Trophoblast cell (in vitro differentiated cells and primary cell): ENCODE data around the gene LPCAT3.

Source experiments
- DNase-seq, 2 donors: peaks; one replicate each; pipeline ENCODE4 v3.0.0-alpha.2; 2016
- H2AFZ ChIP-seq: 2 replicates; pipeline ENCODE4 v1.6.1; 2013; ENCODE audit warnings: low read length, moderate library complexity, mild to moderate bottlenecking; ENCODE audit not compliant: insufficient read depth, poor library complexity
- H2AK5ac ChIP-seq: 2 replicates; pipeline ENCODE4 v1.6.1; 2013; ENCODE audit warnings: mild to moderate bottlenecking, low read length
- H2BK120ac ChIP-seq: 2 replicates; pipeline ENCODE4 v1.6.1; 2013; ENCODE audit warnings: low read length, mild to moderate bottlenecking, moderate library complexity; ENCODE audit not compliant: insufficient read depth, poor library complexity
- H2BK12ac ChIP-seq: 2 replicates; pipeline ENCODE4 v1.6.1; 2013; ENCODE audit warnings: mild to moderate bottlenecking, low read length, moderate library complexity
- H2BK5ac ChIP-seq: 2 replicates; pipeline ENCODE4 v1.6.1; 2013; ENCODE audit warnings: low read length, low read depth, moderate library complexity, mild to moderate bottlenecking; ENCODE audit not compliant: poor library complexity
- H3K14ac ChIP-seq: 2 replicates; pipeline ENCODE4 v1.6.1; 2013; ENCODE audit warnings: mild to moderate bottlenecking, low read length
- H3K18ac ChIP-seq: 2 replicates; pipeline ENCODE4 v1.6.1; 2013; ENCODE audit warnings: mild to moderate bottlenecking, low read length
- H3K23ac ChIP-seq: 2 replicates; pipeline ENCODE4 v1.6.1; 2013; ENCODE audit warnings: low read length
- H3K27ac ChIP-seq: 2 replicates; pipeline ENCODE4 v1.5.1; 2013; ENCODE audit warnings: low read depth, mild to moderate bottlenecking, inconsistent platforms, low read length, moderate library complexity
- H3K27me3 ChIP-seq: 2 replicates; pipeline ENCODE4 v1.6.1; 2013; ENCODE audit warnings: inconsistent platforms, mild to moderate bottlenecking, low read length, moderate library complexity; ENCODE audit not compliant: insufficient read depth
- H3K36me3 ChIP-seq, 2 experiments: 1 replicate in 1 of 2; 2 replicates in 1 of 2; pipeline ENCODE4 v1.6.1; 2013; ENCODE audit warnings: low read length in 2 of 2, mild to moderate bottlenecking in 2 of 2, moderate library complexity in 1 of 2; ENCODE audit not compliant: insufficient read depth in 2 of 2, control insufficient read depth in 1 of 2
- H3K4ac ChIP-seq: 2 replicates; pipeline ENCODE4 v1.6.1; 2013; ENCODE audit warnings: low read depth, mild to moderate bottlenecking, low read length, moderate library complexity
- H3K4me1 ChIP-seq, 2 experiments: 1 replicate in 1 of 2; 2 replicates in 1 of 2; pipeline ENCODE4 v1.6.1; 2013; ENCODE audit warnings: low read length in 2 of 2, mild to moderate bottlenecking in 2 of 2, moderate library complexity in 1 of 2; ENCODE audit not compliant: insufficient read depth in 2 of 2, control insufficient read depth in 1 of 2
- H3K4me2 ChIP-seq: 2 replicates; pipeline ENCODE4 v1.6.1; 2013; ENCODE audit warnings: inconsistent platforms, mild to moderate bottlenecking, low read length, moderate library complexity
- H3K4me3 ChIP-seq: 2 replicates; pipeline ENCODE4 v1.5.1; 2013; ENCODE audit warnings: mild to moderate bottlenecking, low read depth, low read length, inconsistent platforms
- H3K79me1 ChIP-seq: one replicate; pipeline ENCODE4 v1.6.1; 2013; ENCODE audit warnings: low read length
- H3K79me2 ChIP-seq: 2 replicates; pipeline ENCODE4 v1.6.1; 2013; ENCODE audit warnings: low read length, mild to moderate bottlenecking; ENCODE audit not compliant: control insufficient read depth, insufficient read depth, poor library complexity
- H3K9ac ChIP-seq: 2 replicates; pipeline ENCODE4 v1.6.1; 2013; ENCODE audit warnings: mild to moderate bottlenecking, low read length
- H3K9me3 ChIP-seq: 2 replicates; pipeline ENCODE4 v1.6.1; 2013; ENCODE audit warnings: low read depth, mild to moderate bottlenecking, control low read depth, inconsistent platforms, low read length; ENCODE audit not compliant: insufficient read depth
- H4K12ac ChIP-seq: 2 replicates; pipeline ENCODE4 v1.6.1; 2013; ENCODE audit warnings: low read depth, mild to moderate bottlenecking, low read length, moderate library complexity
- H4K8ac ChIP-seq: 2 replicates; pipeline ENCODE4 v1.6.1; 2013; ENCODE audit warnings: low read depth, mild to moderate bottlenecking, low read length, moderate library complexity
- H4K91ac ChIP-seq: one replicate; pipeline ENCODE4 v1.6.1; 2013; ENCODE audit warnings: low read depth, mild to moderate bottlenecking, low read length, moderate library complexity
- WGBS: extraction: QIAGEN DNeasy Blood & Tissue Kit; methylation state at CpG from one replicate; pipeline ENCODE4 v1.1.7; 2013; ENCODE audit warnings: missing lambda C conversion rate; ENCODE audit not compliant: insufficient read length, insufficient coverage; ENCODE audit errors: extremely low coverage; 5-methylcytosine and 5-hydroxymethylcytosine counted together

Gene LPCAT3

GRCh38 chr12:6955108-6956020 lies 62.9 kb downstream of the LPCAT3 start:
- Histone ChIP-seq H4K8ac (no peak overlapping the region), H3K14ac (no peak overlapping the region), H2BK5ac (no peak overlapping the region), H2AFZ (no peak overlapping the region), H3K27me3 (no peaks in the 10 kb centered on the region), H4K91ac (no peak overlapping the region), H3K79me2 (no peaks in the 10 kb centered on the region), H3K9me3 (no peaks in the 10 kb centered on the region), H3K23ac (no peak overlapping the region), H3K4ac (no peak overlapping the region), H3K36me3 (peaks cover 10 to 15% of the 10 kb centered on the region in 2 experiments), H3K4me2 (no peak overlapping the region), H3K79me1 (no peaks in the 10 kb centered on the region), H3K27ac (no peak overlapping the region), H3K4me3 (no peak overlapping the region), H3K9ac (no peak overlapping the region), H2AK5ac (no peak overlapping the region), H4K12ac (no peak overlapping the region), H2BK120ac (no peak overlapping the region), H3K4me1 (peaks cover 5 to 10% of the 10 kb centered on the region in 2 experiments), H2BK12ac (no peak overlapping the region), H3K18ac (no peak overlapping the region)
- no CpG with 5 or more reads among the region's 22 CpGs for WGBS
- no peak for DNase-seq

DNA sequence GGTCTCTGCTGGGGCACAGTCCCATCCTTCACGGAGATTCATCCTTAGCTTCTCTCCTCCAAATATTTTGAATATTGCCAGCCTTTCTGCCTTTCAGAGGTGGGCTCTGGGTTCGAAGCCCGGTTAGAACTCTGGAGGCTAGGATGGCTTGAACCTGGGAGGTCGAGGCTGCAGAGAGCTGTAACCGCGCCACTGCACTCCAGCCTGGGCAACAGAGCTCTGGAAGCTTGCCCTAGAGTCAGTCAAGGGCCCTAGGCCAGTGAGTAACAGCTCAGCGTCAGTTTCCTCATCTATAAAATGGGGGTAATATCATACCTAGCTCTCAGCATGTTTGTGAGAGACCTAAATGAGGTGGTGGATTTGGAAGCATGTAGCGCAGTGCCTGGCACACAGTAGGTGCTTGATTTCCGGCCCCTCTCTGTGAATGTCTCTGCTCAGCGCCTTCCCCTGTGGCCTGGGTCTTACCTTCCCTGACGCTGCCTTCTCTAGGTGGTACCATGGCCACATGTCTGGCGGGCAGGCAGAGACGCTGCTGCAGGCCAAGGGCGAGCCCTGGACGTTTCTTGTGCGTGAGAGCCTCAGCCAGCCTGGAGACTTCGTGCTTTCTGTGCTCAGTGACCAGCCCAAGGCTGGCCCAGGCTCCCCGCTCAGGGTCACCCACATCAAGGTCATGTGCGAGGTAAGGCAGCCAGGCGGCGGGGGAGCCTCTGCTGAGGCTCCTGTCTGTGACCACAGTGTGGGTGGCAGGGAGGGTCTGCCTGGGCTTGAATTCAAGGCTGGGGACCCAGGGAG lies 63.8 kb downstream of the LPCAT3 start:
- WGBS, result no CpG with 5 or more reads among the region's 21 CpGs
- no peak overlapping the region for H3K4ac ChIP-seq
- no peaks in the 10 kb centered on the region for H3K27me3 ChIP-seq
- H2BK120ac ChIP-seq, result no peak overlapping the region
- no peaks in the 10 kb centered on the region for H3K79me2 ChIP-seq
- DNase-seq, result no peak
- no peak overlapping the region for H3K23ac ChIP-seq
- H4K12ac ChIP-seq, result no peak overlapping the region
- H3K4me1 ChIP-seq, result peaks cover 5 to 10% of the 10 kb centered on the region in 2 experiments
- H3K36me3 ChIP-seq, result peaks cover 9 to 11% of the 10 kb centered on the region in 2 experiments
- no peak overlapping the region for H3K4me2 ChIP-seq
- H3K27ac ChIP-seq, result no peak overlapping the region
- H3K14ac ChIP-seq, result no peak overlapping the region
- H2AK5ac ChIP-seq, result no peak overlapping the region
- H2BK5ac ChIP-seq, result no peak overlapping the region
- H3K9ac ChIP-seq, result no peak overlapping the region
- no peak overlapping the region for H2AFZ ChIP-seq
- peak overlapping the region; percentile 42 for H3K4me3 ChIP-seq
- no peak overlapping the region for H4K91ac ChIP-seq
- no peak overlapping the region for H3K18ac ChIP-seq
- no peak overlapping the region for H2BK12ac ChIP-seq
- H4K8ac ChIP-seq, result no peak overlapping the region
- no peaks in the 10 kb centered on the region for H3K9me3 ChIP-seq
- H3K79me1 ChIP-seq, result no peaks in the 10 kb centered on the region

- H3K18ac ChIP-seq, result no peak overlapping the region
- H3K4me2 ChIP-seq, result no peak overlapping the region
- H3K4ac ChIP-seq, result no peak overlapping the region
- no peak overlapping the region for H3K23ac ChIP-seq
- H3K79me2 ChIP-seq, result no peaks in the 10 kb centered on the region
- H4K91ac ChIP-seq, result no peak overlapping the region
- no peak overlapping the region for H4K8ac ChIP-seq
- DNase-seq, result peak in 1 of 2 donors; percentile 41
- H3K9me3 ChIP-seq, result no peaks in the 10 kb centered on the region
- no peak overlapping the region for H2AFZ ChIP-seq
- no CpG with 5 or more reads among the region's 24 CpGs for WGBS
- no peak overlapping the region for H3K14ac ChIP-seq
- no peak overlapping the region for H2BK120ac ChIP-seq
- H2BK5ac ChIP-seq, result no peak overlapping the region
- no peak overlapping the region for H3K27ac ChIP-seq
- no peak overlapping the region for H3K4me3 ChIP-seq
- H2BK12ac ChIP-seq, result no peak overlapping the region
- no peak overlapping the region for H4K12ac ChIP-seq
- peaks cover 5 to 10% of the 10 kb centered on the region in 2 experiments for H3K4me1 ChIP-seq
- H3K9ac ChIP-seq, result no peak overlapping the region
- H3K36me3 ChIP-seq, result peaks cover 9 to 11% of the 10 kb centered on the region in 2 experiments
- H3K27me3 ChIP-seq, result no peaks in the 10 kb centered on the region
- H3K79me1 ChIP-seq, result no peaks in the 10 kb centered on the region
- H2AK5ac ChIP-seq, result no peak overlapping the region
Measured at GRCh38 chr12:6953442-6954315, 64.6 kb downstream of the LPCAT3 start.

DNA sequence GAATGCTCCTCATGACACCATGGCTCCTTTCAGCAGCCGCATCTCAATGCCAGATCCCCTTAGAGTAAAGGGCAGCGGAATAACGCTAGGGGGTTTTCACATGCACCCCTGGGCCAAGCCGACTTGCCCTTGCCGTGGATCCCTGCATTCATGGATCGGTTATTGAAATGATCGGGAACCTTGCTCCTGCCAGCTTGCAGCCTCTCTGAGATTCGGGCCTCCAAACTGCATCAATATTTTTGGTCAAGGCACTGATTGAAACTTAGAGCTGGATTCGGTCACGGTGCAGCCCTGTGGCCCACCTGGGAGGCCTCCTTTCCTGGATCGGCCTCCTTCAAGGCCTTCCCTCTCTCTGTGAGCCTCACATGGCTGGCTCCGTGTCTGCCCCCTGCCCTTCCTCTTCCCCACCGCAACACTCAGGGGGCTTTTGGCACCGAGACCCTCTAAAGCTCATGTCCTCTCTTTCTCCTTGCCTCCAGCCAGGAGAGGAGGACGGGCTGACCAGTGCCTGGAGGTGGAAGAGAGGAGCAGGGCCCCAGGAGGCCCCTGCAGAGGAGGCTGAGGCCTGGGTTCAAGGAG lies 65.3 kb downstream of the LPCAT3 start:
- no peak overlapping the region for H2BK120ac ChIP-seq
- no peak overlapping the region for H3K14ac ChIP-seq
- H4K12ac ChIP-seq, result no peak overlapping the region
- H2AFZ ChIP-seq, result no peak overlapping the region
- H3K4me3 ChIP-seq, result no peak overlapping the region
- no CpG with 5 or more reads among the region's 15 CpGs for WGBS
- H4K91ac ChIP-seq, result no peak overlapping the region
- H4K8ac ChIP-seq, result no peak overlapping the region
- H2AK5ac ChIP-seq, result no peak overlapping the region
- no peak overlapping the region for H2BK12ac ChIP-seq
- no peaks in the 10 kb centered on the region for H3K9me3 ChIP-seq
- H3K4ac ChIP-seq, result no peak overlapping the region
- H3K23ac ChIP-seq, result no peak overlapping the region
- H2BK5ac ChIP-seq, result no peak overlapping the region
- no peak overlapping the region for H3K4me2 ChIP-seq
- no peaks in the 10 kb centered on the region for H3K27me3 ChIP-seq
- H3K79me1 ChIP-seq, result no peaks in the 10 kb centered on the region
- no peak overlapping the region for H3K18ac ChIP-seq
- H3K4me1 ChIP-seq, result peaks cover 5 to 10% of the 10 kb centered on the region in 2 experiments
- no peak overlapping the region for H3K9ac ChIP-seq
- peaks cover 9 to 10% of the 10 kb centered on the region in 2 experiments for H3K36me3 ChIP-seq
- no peak overlapping the region for H3K27ac ChIP-seq
- no peak for DNase-seq
- no peaks in the 10 kb centered on the region for H3K79me2 ChIP-seq
